Fibroblast of gingiva (primary cell): ENCODE results near the gene STAB1.
A peak's percentile ranks its signal among the peaks of the same experiment; 100 is the strongest.

Source experiments
- DNase-seq: peaks from one replicate; pipeline ENCODE4 v3.0.0-alpha.2; 2011; ENCODE audit warnings: low read depth

The STAB1 gene

DNA sequence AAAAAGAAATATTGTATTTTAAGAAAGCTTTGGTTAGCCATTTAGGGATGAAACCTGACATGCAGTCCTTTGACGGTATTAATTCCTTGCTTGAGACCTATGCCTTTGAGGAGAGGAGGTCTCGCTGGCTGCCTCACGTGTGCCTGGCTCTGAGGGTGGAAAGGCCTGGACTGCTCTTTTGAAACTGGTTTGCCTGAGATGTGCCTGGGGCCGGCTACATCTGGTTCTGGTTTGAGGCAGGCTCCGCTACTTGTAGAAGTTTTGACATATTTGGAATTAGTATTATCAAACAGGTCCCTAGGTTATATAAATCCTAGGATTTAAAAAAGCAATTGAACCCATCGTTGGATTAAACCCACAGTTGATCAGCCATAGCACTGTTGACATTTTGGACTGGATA is 33.3 kb upstream of the STAB1 start:
- peak; percentile 50 for DNase-seq

- DNase-seq, result no peak
These were observed 31.7 kb upstream of the STAB1 start for GRCh38 chr3:52463416-52463815.

DNA sequence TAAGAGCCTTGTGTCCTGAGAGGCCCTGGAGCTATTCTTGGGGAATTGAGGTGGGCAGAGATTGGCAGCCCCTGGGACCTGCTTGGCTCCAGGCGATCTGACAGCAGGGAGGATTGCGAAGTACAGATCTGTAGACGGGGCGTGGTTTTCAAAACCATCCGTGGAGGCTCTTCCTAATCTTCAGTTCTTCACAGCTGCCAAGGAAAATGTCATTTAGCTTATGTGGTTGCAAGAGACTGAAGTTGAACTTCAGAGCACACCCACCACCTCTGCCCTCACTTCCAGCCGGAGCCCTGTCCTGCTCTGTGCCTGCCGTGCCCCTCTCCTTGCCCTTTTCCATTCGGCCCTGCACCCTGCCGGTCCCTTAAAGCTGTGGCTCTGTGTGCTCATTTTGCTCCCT is 26.8 kb upstream of the STAB1 start:
- DNase-seq, result peak; percentile 59

GRCh38 chr3:52469001-52469400 is 26.1 kb upstream of the STAB1 start:
- no peak for DNase-seq

DNA sequence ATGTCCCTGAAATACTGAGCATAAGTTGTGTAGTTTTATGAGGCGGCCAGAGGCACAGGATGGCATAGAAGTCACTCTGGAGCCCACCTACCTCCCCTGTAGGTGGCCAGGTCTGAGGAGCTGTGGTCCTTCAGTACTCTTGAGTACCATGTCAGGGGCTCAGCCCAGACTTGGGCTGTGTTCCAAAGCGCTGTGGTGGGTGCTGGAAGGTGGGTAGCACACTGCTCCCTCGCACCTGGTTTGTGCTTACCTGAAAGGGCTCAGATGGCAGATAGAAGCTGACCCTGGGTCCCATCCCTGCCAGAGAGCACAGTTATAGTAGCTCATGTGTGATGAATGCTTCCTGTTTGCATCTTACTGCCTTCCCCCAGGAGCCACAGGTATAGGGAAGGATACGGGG is 24.2 kb upstream of the STAB1 start:
- no peak for DNase-seq

DNA sequence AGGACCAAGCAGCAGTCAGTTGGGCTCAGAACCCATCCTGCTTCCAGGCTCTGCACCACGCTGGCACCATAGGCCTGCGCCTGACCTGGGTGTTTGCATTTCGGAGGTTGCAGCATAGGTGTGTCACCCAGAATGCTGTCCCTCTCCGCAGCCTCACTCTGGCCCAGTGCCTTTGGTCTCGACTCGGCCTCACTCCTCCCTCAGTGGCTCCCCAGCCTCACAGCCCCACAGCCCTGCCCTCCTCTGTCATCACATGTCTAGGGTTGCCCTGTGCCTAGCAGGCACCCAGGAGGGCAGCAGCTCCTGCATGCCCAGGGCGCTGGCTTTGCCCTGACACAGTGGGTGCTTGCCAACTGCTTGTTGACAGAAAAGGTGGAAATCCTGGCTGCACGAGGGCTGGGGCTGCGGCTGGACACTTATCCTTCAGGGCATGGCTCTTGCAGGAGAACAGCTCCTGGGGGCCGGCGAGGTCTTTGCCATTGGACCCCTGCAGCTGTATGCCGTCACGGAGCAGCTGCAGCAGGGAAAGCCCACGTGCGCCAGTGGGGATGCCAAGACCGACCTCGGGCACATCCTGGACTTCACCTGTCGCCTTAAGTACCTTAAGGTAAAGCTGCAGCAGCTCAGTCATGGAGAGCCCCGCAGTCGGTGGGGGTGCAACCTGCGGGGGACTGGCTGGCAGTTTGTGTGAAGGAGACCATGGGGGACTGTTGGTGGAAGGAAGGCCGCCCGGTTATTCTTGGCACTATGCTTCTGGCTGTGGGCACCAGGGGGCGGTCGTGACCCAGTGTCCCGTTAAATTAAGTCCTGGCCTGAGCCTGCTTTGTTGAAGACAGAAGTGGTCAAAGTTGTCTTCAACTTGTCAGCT is 23.5 kb upstream of the STAB1 start:
- peak; percentile 29 for DNase-seq

GRCh38 chr3:52472239-52473000 is 22.7 kb upstream of the STAB1 start:
- no peak for DNase-seq

GRCh38 chr3:52473026-52473425 is 22.1 kb upstream of the STAB1 start:
- no peak for DNase-seq

GRCh38 chr3:52477076-52477795 is 17.9 kb upstream of the STAB1 start:
- no peak for DNase-seq

DNA sequence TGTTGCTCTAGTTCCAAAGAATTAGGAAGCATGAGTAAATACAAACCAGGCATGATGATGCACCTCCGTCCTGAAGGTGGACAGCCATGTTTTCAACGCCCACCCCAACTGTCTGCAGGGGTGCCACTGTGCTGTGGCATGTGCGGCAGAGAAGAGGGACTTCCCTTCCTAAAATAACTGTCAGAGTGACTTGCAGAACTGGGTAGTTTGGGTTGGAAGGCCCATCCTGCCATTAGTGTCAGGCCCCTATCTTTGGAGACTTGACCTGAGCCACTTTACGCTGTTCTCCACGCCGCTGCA is 17.4 kb upstream of the STAB1 start:
- DNase-seq, result no peak

DNA sequence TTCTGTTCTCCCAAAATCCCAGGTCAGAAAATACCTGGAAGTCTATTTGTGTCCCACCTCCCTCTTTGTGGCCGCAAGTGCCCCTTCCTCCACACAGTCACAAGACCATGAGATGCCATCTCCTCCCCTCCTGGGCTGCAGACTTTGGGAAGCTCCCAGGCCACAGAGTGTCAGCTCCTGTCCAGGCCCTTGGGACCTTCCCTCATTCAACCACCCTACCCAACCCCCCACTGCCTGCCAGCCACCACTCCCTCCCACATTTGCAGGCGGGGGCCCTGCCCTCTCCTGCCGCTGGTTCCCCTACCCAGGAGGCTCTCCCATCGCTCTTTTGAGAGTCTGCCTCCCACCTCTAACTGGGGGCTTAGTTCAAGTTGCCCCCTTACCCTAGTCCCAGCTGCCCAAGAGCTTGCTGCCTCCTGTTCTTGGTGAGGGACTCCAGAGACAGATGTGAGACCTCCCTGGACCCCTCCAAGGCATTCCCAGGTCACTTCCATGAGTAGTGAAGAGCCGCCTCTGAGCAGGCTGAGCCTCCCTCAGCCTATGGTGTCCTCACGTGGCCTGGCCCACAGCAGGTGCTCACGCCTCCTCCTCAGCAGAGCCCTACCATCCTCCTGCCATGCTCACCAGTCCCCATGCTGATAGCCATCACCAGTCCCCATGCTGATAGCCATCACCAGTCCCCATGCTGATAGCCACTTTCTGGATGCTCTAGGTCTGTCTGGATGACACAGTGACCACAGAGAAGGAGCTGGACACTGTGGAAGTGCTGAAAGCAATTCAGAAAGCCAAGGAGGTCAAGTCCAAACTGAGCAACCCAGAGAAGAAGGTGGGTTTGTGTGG is 15.9 kb upstream of the STAB1 start:
- no peak for DNase-seq

DNA sequence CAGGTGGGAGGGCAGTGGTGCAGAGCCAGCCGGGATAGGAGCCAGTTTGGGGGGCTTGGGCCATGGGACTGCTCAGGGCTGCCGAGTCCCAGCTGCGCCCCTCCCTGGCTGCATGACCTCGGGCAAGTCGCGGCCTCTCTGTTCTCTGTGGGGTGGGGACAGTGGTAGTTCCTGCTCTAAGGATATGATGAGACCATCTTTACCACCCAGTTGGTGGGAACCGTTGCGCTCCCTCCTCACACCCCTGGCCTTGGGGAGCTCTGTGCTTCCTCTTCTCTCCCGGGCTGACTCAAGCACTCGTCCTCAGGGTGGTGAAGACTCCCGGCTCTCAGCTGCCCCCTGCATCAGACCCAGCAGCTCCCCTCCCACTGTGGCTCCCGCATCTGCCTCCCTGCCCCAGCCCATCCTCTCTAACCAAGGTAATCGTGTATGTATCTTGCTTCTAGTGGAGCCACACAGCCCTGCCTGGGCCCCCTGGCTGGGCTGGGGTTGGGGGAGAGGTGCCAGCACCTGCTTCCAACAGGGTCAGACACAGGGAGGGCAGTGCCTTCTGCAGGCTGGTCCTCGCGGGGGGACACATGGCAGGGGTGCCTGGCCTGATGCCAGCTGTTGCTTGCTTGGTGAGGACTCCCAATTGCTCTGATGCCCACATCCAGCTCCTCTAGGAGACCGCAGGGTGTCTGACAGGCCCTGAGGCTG is 15.1 kb upstream of the STAB1 start:
- DNase-seq, result no peak

- no peak for DNase-seq
These were observed 14.1 kb upstream of the STAB1 start for GRCh38 chr3:52480768-52481715.

GRCh38 chr3:52481819-52482521 is 13.2 kb upstream of the STAB1 start:
- DNase-seq, result no peak

DNA sequence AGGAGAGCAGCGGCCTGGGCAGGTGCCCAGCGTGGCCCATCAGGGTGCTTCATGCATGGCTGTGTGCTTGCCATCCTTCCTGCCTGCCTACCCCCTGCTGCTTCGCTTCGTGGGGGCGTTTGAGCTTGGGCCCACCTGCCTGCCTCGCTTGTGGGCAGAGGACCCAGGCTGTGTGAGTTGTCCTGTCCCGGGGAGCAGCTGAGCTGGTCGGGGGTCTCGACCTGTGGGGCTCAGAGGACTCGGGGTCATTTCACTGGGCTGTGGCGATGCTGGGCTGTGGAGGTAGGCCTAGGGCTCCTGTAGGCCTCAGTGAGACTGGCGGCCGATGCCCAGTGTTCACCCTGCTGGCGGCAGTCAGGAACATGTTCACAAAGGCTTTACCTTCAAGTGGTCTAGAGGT is 12.1 kb upstream of the STAB1 start:
- no peak for DNase-seq

GRCh38 chr3:52483577-52484381 is 11.4 kb upstream of the STAB1 start:
- peak; percentile 72 for DNase-seq

GRCh38 chr3:52484680-52485461 is 10.3 kb upstream of the STAB1 start:
- DNase-seq, result no peak
